Activated CD4-positive, alpha-beta T cell treated with anti-CD3 and anti-CD28 coated beads, Interleukin-2, Interleukin-6, amounts not matched to agents 100 ng/mL and 50 ng/mL, durations not matched to agents 16 hours and 8 hours (primary cell): ENCODE results near the gene HSPA4.
"Not testable (repeated sequence)": the region's sequence is repeated elsewhere in the genome, so short reads cannot be mapped to it uniquely, and the experiment has no call there.

Experiments used
- DNase-seq: peaks from one replicate; pipeline ENCODE4 v3.0.0-alpha.2; 2020

Gene HSPA4

DNA sequence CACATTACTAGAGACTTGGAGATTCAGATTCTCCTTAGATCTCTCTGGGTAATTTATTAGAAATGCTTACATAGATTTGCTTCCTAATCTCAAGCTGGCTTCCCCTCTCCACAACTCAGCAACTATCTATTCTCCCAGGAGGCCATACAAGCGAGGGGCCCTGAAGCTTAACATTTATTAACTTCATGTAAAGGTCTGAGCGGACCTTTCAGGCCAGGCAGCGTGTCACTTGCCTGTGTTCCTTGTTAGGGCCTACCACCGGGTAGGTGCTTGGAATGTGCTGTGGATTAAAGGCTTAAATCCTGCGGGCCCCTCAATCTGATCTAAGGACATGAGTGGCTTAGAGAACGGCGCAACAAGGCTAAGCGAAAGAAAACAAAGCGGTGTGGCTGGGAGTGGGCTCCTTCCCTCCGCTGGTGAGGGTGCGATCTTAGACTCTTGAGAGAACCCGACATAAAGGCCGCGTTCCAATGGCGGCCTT, 712 bp upstream of the HSPA4 start:
- no peak for DNase-seq

DNA sequence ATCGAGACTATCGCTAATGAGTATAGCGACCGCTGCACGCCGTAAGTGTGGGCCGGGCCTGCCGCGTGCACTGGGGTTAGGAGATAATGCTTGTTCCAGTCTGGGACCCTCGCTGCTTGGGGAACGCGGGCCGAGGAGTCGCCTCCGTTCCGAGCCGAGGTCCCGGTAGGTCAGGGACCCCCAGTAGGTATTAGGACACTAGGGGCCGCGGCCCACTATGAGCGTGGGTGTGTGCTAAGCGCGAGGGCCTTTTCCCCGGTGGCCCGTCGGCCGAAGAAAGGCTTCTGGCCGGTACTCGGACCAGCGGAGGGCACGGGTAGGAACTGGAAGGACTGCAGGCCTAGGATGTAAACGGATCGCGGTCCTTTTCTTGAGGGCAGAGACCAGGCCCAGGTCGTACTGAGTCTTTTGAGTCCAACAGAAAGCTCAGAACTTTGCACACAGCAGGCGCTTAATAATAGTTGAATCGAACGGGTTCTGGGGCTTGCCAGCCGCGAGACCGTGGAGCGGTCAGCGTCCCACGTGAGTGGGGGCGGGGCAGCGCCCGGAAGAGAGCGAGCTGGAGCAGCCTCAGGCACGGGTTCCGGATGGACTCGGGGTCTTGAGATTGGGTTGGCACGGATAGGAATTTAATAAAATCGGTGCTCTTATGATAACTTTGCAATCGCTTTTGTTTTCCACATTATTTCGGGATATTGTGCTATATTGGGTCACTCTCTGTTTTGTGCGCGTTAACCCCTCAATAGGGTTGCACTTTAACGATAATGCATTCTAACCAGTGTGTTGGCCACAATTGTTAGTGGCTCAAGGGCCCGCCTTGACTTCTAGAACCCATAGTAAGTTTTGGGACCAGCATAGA, 733 bp downstream of the HSPA4 start:
- peak; percentile 82 for DNase-seq

DNA sequence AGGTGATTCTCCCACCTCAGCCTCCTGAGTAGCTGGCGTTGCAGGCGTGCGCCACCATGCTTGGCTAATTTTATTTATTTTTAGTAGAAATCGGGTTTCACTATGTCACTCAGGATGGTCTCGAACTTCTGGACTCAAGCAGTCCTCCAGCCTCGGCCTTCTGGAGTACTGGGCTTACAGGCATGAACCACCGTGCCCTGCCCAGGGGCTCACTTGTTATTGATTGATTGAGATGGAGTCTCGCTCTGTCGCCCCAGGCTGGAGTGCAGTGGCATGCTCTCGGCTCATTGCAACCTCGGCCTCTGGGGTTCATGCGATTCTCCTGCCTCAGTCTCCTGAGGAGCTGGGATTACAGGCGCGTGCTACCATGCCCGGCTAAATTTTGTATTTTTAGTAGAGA, 1.6 kb downstream of the HSPA4 start:
- DNase-seq = no peak

DNA sequence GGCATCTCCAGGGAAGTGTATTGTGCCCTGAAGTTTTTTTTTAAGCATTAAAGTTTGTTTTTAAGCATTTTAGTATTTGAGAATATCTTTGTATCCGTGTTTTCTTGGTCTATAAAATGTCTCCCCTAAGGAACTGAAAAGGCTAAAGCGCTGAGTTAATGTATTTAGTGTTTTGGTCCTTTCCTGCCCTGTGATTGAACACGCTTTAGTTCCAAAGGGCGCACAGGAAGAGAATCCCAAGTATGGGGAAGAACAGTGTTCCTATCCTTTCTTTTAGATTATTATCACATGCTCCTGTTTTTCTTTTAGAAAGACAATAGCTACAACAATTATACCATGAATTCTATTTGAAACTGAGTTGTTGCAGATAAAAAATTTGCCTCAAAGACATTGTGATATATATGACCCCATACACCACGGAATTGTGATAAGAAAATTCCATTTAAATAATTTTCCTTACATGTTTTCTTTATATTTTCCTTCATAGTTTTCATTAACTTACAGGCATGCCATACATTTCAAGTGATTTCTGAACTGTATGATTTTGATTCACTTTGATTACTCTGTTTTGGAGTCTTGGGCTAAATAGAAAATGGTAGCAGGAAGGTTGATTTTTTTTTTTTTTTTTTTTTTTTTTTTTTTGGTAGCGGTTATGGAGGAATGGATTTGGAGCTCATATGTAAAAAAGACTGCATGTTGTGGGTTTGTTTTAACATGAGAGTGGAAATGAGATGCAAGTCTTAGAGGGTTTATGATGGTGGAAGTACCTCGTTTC, 3.1 kb downstream of the HSPA4 start:
- DNase-seq = no peak

DNA sequence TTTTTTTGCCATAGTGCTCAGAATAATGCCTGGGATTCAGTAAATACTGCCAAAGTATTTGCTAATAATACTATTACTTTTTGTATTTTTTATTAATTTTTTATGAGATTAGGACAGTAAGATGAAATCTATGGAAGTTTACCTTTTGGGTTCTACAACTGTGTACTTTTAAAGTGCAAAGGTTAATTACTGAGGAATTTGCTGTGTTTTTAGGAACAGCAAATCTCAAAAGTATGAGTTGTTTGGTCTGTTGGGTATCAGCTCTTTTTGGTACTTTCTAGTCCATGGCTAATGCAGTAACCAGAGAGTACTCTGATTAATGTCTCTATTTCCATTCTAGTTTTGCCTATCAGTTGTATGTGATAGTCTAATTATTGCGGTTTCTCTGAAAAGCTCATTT, 5.1 kb downstream of the HSPA4 start:
- DNase-seq = no peak

DNA sequence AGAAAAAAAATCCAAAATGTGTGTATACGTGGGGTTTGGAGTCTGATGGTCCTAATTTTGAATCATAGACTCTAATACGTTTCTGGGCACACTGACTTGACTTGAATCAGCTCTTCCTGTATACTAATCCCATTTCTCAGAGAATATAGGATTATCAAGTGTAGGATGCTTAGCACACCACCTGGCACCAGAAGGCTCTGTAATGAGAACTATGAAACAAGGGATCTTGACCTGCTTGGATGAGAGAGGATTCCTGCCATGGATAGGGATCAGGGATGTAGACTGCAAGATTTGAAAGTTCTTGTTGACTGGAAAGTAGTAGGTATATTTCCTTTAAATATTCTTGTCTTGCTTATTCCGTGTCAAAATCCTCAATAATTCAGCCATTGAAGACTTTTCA, 7.8 kb downstream of the HSPA4 start:
- DNase-seq = no peak

DNA sequence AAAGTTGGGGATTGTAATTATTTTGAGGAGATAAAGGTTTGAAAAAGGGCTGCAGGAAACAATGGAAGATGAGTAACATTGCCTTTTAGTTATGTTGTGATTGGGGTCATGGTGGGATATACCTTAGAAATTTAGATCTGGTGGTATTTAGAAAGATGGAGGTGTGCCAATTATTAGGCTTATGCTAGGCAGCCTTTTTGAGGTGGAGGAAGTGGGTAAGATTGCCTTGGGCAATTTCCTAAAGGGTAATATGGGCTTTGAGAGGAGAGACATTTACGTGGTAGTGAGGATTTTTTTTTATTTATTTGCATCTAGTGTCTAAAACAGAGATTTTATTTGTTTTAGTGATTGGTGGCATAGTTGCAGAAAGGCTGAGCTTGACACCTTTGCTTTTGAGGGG, 10.5 kb downstream of the HSPA4 start:
- DNase-seq = no peak

DNA sequence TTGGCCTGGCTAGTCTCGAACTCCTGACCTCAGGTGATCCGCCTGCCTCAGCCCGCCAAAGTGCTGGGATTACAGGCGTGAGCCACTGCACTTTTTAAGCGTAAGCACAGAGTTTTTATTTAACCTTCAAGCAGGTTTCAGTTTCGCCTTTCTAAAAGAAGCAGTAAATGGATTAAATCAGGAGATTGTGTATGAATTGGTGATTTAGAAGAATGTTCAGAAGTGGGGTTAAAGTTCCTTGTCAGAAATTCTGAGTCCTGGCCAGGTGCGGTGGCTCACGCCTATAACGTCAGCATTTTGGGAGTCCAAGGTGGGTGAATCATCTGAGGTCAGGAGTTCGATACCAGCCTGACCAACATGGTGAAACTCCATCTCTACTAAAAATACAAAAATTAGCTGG, 12.2 kb downstream of the HSPA4 start:
- no peak for DNase-seq

DNA sequence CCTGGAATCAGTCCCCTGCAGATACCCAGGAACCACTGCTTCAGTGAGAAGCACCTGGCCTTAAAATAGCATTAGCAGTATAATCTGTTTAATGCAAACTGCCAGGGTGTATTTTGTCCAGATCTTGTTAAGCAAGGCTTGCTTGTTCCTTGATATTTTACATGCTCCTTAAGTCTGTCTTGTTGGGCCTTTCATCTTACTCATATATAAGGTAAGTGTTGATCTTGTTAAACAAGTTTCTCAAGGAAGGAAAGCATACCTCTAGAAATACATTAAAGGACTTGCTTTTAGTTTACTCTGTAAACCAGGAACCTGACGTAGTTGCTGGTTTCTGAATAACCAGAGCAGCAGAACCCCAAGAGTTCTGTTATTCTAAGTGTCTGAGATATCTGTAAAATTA, 13.7 kb downstream of the HSPA4 start:
- DNase-seq = no peak

DNA sequence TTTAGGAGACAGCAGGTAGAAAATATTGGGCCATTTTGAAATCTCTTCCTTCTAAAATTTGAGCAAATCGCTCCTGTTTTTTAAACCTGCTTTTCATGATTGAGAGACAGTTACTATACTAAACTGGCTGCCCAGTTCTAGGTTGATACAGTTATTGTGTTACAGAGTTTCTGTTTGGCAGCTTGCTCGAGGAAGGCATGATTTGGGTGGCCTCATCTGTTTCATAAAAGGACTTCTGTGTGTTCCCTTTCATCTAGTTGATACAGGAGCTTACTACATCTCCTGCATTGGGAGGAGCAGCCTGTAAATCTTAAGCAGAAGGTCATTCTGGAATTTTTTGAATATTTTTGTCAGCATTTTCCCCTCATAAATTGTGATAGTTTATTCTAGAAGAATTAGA, 14.2 kb downstream of the HSPA4 start:
- no peak for DNase-seq

DNA sequence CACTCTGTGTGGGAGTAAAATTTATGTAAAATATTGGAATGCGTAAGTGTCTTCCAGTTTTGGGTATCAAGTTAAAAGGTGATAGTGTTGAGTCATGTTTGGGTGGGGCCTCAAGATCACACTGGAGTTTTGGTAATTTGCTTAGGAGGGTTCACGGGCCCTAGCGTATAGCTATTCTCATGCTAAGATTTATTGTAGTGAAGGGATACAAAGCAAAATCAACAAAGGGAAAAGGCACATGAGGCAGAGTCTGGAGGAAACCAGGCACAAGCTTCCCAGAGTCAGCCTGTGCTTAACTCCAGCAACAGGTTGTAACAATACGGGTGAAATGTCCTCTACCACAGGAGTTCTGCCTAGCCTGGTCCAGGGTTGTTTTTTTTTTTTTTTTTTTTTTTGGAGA, 20.2 kb downstream of the HSPA4 start:
- no peak for DNase-seq

DNA sequence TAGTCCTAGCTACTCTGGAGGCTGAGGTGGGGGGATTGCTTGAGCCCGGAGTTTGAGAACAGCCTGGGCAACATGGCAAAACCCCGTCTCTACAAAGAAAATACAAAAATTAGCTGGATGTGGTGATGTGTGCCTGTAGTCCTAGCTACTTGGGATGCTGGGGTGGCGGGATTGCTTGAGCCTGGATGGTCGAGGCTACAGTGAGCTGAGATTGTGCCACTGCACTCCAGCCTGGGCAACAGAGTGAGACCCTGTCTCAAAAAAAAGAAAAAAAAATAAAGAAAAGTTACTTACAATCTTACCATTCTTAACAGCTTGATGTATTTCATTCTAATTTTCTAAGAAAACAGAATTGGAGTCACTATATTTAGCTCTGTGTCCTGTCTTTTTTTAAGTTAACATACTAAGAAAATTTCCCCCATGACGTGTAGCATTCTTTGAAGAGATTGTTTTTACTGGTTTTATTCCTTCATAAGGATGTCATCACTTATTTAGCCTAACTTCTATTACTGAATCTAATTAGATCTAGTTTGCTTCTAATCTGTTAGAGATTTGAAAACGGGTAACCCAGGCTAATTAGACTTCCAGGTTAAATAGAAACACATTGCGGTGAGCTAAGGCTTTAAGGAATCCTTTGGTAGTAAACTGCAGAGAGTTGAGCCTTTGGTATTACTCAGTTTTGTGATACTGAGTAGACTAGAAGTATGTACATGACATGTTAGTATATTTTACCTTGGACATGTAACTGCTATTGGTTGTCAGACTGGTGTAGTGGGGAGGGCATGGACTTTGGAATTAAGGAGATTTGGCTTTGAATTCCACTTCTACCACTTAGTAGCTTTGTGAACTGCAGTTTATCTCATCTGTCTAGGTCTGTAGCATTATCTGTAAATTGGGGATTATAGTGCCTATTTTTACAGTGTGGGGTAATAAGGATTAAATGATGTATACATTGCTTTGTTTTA, 24.0 kb downstream of the HSPA4 start:
- no peak for DNase-seq

DNA sequence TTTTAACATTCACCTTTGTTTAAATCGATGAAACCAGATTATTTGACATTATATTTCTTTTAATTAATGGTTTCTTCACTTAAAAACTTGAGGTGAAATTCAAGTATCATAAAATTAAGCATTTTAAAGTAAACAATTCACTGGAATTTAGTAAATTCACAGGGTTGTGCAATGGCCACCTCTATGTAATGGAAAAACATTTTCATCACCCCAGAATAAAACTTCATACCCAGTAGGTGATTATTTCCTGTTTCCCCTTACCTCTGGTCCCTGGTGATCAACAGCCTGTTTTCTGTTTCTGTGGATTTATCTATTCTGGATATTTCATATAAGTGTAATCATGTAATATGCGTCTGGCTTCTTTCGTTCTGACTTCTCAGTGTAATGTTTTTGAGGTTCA, 27.2 kb downstream of the HSPA4 start:
- no peak for DNase-seq

DNA sequence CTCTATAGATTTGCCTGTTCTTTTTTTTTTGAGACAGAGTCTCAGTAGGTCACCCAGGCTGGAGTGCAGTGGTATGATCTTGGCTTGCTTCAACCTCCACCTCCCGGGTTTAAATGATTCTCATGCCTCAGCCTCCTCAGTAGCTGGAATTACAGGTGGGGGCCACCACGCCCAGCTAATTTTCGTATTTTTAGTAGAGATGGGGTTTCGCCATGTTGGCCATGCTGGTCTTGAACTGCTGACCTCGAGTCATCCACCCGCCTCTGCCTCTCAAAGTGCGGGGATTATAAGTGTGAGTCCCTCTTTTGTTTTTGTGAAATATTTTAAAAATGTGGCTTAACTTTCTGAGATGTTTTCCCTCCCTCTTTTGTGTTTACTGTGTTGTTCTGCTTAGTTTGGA, 29.2 kb downstream of the HSPA4 start:
- no peak for DNase-seq

DNA sequence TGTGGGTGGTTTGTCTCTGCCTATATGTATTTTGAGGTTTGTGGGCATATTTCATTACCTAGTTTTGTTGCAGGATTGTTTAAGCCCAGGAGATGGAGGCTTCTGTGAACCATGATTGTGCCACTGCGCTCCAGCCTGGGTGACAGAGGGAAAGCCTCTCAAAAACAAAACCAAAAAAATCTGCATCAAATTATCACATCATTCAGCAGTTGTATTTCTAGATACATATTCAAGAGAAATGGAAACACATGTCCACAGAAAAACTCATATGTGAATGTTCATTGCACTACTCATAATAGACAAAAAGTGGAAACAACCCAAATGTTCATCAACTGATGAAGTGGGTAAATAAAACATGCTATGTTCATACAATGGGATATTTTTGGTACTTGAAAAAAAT, 29.9 kb downstream of the HSPA4 start:
- DNase-seq = no peak

DNA sequence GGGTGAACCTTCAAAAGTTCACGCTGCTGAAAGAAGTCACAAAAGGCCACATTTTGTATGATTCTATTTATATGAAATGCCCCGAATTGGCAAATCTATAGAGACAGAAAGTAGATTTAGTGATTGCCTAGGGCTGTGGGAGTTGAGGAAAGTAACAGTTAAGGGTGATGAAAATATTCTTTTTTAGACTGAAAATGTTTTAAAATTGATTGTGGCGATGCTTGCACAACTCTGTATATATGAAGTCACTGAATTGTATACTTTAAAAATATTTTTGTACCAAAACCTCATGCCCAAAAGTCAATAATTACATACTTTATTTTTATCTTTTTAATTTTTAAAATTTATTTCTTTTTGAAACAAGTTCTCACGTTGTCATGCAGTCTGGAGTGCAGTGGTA, 30.3 kb downstream of the HSPA4 start:
- no peak for DNase-seq

DNA sequence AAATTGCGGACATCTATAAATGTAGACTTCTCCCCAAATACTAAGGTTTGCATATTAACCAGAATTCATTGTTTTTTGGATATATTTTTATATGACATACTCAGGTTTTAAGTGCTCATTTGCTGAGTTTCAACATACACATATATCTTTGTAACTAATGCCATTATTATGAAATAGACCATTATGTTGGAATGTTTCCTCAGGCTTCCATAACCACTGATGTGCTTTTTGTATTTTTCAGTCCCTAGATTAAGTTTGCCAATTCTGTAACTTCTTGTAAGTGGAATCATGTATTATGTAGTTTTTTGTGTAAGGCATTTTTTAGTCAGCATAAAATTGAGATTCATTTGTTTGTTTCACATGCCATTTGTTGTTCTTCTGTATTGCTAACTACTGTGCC, 32.1 kb downstream of the HSPA4 start:
- no peak for DNase-seq

DNA sequence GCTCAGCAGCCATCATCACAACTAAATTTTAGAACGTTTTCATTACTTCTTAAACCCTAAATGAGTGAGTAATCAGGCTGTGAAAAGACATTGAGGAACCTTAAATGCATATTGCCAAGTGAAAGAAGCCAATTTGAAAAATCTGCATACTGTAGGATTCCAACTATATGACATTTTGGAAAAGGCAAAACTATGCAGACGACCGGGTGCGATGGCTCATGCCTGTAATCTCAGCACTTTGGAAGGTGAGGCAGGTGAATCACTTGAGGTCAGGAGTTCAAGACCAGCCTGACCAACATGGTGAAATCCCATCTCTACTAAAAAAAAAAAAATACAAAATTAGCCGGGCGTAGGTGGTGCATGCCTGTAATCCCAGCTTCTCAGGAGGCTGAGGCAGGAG, 33.4 kb downstream of the HSPA4 start:
- DNase-seq = not testable (repeated sequence)

DNA sequence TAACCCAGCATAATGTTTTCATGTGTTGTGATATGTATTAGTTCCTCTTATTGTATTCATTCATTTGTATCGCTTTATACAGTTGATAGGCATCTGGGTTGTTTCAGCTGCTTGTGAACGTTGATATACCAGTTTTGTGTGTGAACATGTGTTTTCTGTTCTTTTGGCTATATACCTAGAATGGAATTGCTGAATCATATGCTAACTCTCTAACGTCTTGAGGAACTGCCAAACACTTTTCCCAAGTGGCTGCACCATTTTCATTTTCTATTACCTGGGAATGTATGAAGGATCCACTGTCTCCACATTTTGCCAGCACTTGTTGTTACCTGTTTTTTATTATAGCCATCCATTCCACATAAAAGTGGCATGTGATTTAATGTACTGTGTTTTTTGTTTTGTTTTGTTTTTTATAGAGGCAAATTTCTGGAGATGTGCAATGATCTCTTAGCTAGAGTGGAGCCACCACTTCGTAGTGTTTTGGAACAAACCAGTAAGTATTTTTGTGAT, 34.6 kb downstream of the HSPA4 start:
- no peak for DNase-seq

DNA sequence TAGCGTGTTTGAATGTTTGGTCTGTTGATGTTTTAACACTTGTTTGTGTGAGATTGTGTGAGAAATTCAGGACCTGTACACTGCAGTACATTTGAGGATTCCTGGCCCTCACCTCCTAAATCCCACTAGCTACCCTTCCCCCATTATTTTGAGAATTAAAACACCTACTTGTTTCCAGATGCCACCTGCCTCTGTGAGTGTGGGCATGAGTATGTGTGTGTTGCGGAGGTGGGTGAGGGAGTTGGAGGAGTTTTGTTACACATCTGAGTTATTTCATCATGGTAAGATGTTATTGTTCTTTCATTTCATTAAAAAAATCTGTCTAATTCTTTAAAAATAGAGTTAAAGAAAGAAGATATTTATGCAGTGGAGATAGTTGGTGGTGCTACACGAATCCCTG, 36.3 kb downstream of the HSPA4 start:
- no peak for DNase-seq

DNA sequence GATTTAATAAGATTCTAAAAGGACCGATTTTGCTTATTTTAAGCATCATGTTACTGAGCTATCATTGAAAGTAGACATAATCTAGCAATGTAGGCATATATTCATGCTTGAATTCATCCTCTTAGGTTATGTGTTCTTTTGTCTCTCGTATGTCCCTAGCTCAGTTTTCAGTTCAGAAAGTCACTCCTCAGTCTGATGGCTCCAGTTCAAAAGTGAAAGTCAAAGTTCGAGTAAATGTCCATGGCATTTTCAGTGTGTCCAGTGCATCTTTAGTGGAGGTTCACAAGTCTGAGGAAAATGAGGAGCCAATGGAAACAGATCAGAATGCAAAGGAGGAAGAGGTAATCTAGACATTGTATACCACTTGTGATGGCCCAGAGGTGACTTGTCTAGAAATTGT, 39.2 kb downstream of the HSPA4 start:
- no peak for DNase-seq

DNA sequence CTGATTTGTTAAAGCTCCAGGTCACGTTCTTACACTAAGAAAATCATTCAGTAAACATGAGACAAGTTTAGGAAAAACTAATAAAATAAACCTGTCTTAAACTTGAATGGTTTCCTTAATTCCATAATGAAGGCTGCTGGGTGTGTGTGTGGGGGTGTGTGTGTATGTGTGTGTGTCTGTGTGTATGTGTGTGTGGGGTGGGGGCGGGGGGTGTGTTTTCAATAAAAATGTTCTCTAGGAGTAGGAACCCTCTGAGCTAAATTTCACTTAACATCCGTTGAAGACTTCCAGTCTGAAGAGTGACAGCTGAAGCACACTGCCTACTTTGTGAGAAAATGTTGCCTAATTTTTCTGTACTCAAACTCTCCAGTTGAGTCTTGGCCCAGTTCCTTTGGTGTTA, 54.5 kb downstream of the HSPA4 start:
- DNase-seq = no peak
